Measurements from ENCODE around the gene CCDC50. TPM values are rescaled to one million over a fixed set of nuclear protein-coding genes. Genes with fewer than 3 reads are reported as not detected.

CCDC50 gene
- total RNA-seq, 1 donor from 2014 or later: 63.5 TPM

DNA sequence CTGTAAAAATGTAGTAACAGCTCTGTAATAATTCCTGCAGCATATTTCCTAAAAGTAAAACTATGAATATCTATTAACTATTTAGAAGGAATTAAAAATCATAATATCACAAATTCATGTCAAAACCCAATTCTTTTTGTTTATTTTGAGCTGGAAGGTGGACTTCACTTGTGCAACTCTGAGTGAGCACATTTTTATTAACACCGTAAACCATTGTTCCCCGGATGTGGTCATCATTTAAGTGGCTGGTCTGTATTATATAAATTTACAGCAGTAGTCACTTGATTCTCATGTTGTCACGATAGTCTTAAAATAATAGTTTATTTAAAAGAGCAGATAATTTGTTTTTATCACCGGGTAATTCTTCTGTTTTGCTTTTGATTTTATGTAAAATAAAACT is 44.1 kb downstream of the CCDC50 start:
- Mint-ChIP-seq H3K27me3 (ENCODE audit: unreplicated experiment) (peaks cover 3% of the 10 kb centered on the region), H3K4me3 (ENCODE audit: unreplicated experiment) (no peak overlapping the region), H3K36me3 (ENCODE audit: low read depth, unreplicated experiment) (peaks cover 20% of the 10 kb centered on the region), H3K27ac (ENCODE audit: unreplicated experiment) (no peak overlapping the region), H3K9me3 (ENCODE audit: unreplicated experiment) (no peaks in the 10 kb centered on the region), H3K4me1 (ENCODE audit: unreplicated experiment) (peaks cover 21% of the 10 kb centered on the region)
- DNase-seq (ENCODE audit: low spot score): no peak
- TF ChIP-seq, protein P1, sequence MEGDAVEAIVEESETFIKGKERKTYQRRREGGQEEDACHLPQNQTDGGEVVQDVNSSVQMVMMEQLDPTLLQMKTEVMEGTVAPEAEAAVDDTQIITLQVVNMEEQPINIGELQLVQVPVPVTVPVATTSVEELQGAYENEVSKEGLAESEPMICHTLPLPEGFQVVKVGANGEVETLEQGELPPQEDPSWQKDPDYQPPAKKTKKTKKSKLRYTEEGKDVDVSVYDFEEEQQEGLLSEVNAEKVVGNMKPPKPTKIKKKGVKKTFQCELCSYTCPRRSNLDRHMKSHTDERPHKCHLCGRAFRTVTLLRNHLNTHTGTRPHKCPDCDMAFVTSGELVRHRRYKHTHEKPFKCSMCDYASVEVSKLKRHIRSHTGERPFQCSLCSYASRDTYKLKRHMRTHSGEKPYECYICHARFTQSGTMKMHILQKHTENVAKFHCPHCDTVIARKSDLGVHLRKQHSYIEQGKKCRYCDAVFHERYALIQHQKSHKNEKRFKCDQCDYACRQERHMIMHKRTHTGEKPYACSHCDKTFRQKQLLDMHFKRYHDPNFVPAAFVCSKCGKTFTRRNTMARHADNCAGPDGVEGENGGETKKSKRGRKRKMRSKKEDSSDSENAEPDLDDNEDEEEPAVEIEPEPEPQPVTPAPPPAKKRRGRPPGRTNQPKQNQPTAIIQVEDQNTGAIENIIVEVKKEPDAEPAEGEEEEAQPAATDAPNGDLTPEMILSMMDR (IDR thresholded peaks at IDR 0.05; ENCODE audit: unreplicated experiment): no peak

DNA sequence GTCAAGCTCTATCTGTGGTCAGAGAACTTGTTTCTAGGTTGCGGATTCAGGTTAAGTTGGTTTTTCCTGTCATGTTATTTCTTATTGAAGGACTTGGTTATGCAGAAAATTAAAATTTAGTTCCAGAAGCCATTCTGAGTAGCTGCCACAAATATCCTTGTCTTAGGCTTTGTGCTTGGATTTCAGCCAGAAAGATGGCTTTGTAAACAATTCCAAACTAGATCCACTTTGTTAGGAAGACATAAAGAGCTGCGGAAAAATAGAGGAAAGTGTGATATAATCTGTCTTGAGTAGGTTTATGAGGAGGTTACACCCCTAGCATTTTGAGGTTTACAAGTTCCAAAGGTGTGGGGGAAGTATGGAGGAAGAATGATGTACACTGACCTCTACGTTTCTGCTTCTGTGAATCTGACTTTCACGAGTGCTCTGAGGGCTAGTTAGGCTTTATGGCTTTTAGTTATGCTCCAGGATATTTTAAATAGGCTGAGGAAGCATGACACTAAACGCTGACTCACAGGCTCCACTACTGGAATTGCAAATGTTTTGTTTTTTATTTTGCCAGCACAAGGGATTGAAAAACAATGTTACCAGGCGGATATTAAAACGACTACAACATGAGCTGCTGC is 47.4 kb downstream of the CCDC50 start:
- Mint-ChIP-seq H3K36me3 (ENCODE audit: low read depth, unreplicated experiment) (peaks cover 11% of the 10 kb centered on the region), H3K27me3 (ENCODE audit: unreplicated experiment) (no peaks in the 10 kb centered on the region), H3K9me3 (ENCODE audit: unreplicated experiment) (no peaks in the 10 kb centered on the region), H3K4me3 (ENCODE audit: unreplicated experiment) (no peak overlapping the region), H3K27ac (ENCODE audit: unreplicated experiment) (no peak overlapping the region), H3K4me1 (ENCODE audit: unreplicated experiment) (peaks cover 6% of the 10 kb centered on the region)
- TF ChIP-seq, protein P1 (IDR thresholded peaks at IDR 0.05; ENCODE audit: unreplicated experiment): no peak
- DNase-seq (ENCODE audit: low spot score): no peak

DNA sequence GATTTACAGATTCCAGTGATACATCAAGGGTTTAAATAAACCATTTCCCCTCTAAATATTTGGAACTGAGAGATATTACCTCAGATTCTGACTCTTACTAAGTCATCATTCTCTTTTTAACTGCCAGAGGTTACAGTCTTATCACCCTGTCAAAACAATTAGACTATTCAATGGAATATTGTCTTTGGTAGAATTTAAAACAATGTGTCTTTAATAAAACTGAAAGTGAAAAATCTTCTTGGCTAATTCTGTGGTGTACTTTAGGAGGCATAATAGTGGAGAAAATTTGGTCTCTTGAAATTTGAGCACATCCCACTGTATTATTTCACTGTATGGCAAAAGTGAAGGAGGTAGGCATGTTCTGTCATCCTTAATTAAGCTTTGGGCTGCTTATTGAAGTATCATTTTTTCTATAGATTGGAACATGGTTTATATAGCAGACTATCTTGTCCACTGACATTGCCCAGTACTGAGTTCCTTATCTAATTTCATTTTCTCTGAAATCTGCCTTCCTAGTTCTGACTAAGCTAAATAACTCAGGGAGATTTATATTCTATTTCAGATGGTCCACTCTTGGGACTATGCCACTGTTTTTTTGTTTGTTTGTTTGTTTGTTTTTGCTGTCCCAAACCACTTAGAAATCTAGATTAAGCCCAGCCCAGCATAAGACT is 49.1 kb downstream of the CCDC50 start:
- Mint-ChIP-seq H3K36me3 (ENCODE audit: low read depth, unreplicated experiment) (peaks cover 19% of the 10 kb centered on the region), H3K4me3 (ENCODE audit: unreplicated experiment) (no peak overlapping the region), H3K4me1 (ENCODE audit: unreplicated experiment) (no peaks in the 10 kb centered on the region), H3K27ac (ENCODE audit: unreplicated experiment) (no peak overlapping the region), H3K27me3 (ENCODE audit: unreplicated experiment) (no peaks in the 10 kb centered on the region), H3K9me3 (ENCODE audit: unreplicated experiment) (no peaks in the 10 kb centered on the region)
- no peak for DNase-seq (ENCODE audit: low spot score)
- TF ChIP-seq, protein P1 (IDR thresholded peaks at IDR 0.05; ENCODE audit: unreplicated experiment): no peak

DNA sequence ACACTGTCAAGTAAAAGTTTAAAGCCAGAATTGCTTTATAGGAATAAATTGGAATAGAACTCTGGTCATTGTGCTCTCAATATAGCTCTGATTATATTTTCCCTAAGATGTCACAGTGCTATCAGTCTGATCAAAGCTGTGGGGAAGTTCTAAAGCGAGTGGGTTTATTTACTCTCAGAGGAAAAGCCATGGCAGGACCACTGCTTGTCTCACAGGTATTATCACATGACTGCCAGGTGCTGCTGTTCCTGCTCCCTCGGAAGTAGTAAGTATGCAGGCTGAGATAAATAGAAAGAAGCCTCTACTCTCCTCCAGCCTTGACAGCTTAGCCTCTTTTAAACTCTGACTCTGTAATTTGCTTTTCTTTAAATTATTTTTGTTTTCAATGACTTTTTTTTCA is 50.3 kb downstream of the CCDC50 start:
- TF ChIP-seq, protein P1 (IDR thresholded peaks at IDR 0.05; ENCODE audit: unreplicated experiment): no peak
- no peaks in the 10 kb centered on the region for H3K4me1 Mint-ChIP-seq (ENCODE audit: unreplicated experiment)
- no peak overlapping the region for H3K27ac Mint-ChIP-seq (ENCODE audit: unreplicated experiment)
- no peaks in the 10 kb centered on the region for H3K9me3 Mint-ChIP-seq (ENCODE audit: unreplicated experiment)
- H3K27me3 Mint-ChIP-seq (ENCODE audit: unreplicated experiment): no peaks in the 10 kb centered on the region
- H3K4me3 Mint-ChIP-seq (ENCODE audit: unreplicated experiment): no peak overlapping the region
- DNase-seq (ENCODE audit: low spot score): no peak
- H3K36me3 Mint-ChIP-seq (ENCODE audit: low read depth, unreplicated experiment): peaks cover 19% of the 10 kb centered on the region

DNA sequence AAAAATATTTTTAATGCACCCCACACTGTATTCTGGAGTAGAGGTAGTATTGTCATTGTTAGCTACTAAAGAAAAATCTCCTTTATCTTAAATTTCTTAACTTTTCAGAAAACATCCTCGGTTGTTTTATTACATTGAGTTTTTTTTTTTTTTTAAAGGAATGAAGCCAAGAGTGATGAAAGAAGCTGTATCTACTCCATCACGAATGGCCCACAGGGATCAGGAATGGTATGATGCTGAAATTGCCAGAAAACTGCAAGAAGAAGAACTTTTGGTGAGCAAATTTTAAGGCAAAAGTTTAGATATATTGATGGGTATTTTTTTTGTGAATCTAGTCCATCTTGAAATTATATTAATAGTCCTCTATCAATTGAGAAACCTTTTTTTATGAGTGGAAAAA is 50.8 kb downstream of the CCDC50 start:
- TF ChIP-seq, protein P1 (IDR thresholded peaks at IDR 0.05; ENCODE audit: unreplicated experiment): no peak
- no peak overlapping the region for H3K27ac Mint-ChIP-seq (ENCODE audit: unreplicated experiment)
- no peaks in the 10 kb centered on the region for H3K27me3 Mint-ChIP-seq (ENCODE audit: unreplicated experiment)
- no peak for DNase-seq (ENCODE audit: low spot score)
- no peak overlapping the region for H3K4me3 Mint-ChIP-seq (ENCODE audit: unreplicated experiment)
- no peaks in the 10 kb centered on the region for H3K9me3 Mint-ChIP-seq (ENCODE audit: unreplicated experiment)
- peaks cover 16% of the 10 kb centered on the region for H3K36me3 Mint-ChIP-seq (ENCODE audit: low read depth, unreplicated experiment)
- H3K4me1 Mint-ChIP-seq (ENCODE audit: unreplicated experiment): no peaks in the 10 kb centered on the region
